Right hindlimb (tissue), 1 donor: ENCODE results near the gene RAB15.

ENCODE experiments used
- DNase-seq: peaks from one replicate; pipeline ENCODE4 v3.0.0-alpha.2; 2018

RAB15 gene

GRCh38 chr14:64971943-64972791 lies at the start of gene RAB15:
Gene RAB15 (minus strand): TSS chr14:64972336. CDS start chr14:64972076, 260 bp downstream.
- peak; percentile 80 for DNase-seq

- no peak for DNase-seq
Observed at GRCh38 chr14:65019944-65020566, 47.9 kb upstream of the RAB15 start.

GRCh38 chr14:65016471-65016870 lies 44.3 kb upstream of the RAB15 start:
- no peak for DNase-seq

GRCh38 chr14:65015391-65015790 lies 43.3 kb upstream of the RAB15 start:
- DNase-seq = no peak

GRCh38 chr14:65012353-65012752 lies 40.2 kb upstream of the RAB15 start:
- DNase-seq = no peak

GRCh38 chr14:65011538-65011937 lies 39.4 kb upstream of the RAB15 start:
- DNase-seq = no peak

- DNase-seq = no peak
Observed at GRCh38 chr14:65010211-65010931, 38.2 kb upstream of the RAB15 start.

- no peak for DNase-seq
Observed at GRCh38 chr14:65007202-65007601, 35.1 kb upstream of the RAB15 start.

GRCh38 chr14:65006261-65006721 lies 34.2 kb upstream of the RAB15 start:
- no peak for DNase-seq

- DNase-seq = no peak
Observed at GRCh38 chr14:65003394-65003793, 31.3 kb upstream of the RAB15 start.

- DNase-seq = no peak
Observed at GRCh38 chr14:65002586-65003210, 30.6 kb upstream of the RAB15 start.

- no peak for DNase-seq
Observed at GRCh38 chr14:65001723-65002122, 29.6 kb upstream of the RAB15 start.

GRCh38 chr14:65000898-65001591 lies 28.9 kb upstream of the RAB15 start:
- no peak for DNase-seq

- no peak for DNase-seq
Observed at GRCh38 chr14:64998455-64998931, 26.4 kb upstream of the RAB15 start.

GRCh38 chr14:64997108-64997794 lies 25.1 kb upstream of the RAB15 start:
- DNase-seq = no peak

GRCh38 chr14:64995291-64995690 lies 23.2 kb upstream of the RAB15 start:
- DNase-seq = no peak

- DNase-seq = no peak
Observed at GRCh38 chr14:64994540-64994939, 22.4 kb upstream of the RAB15 start.

- DNase-seq = no peak
Observed at GRCh38 chr14:64993266-64993930, 21.3 kb upstream of the RAB15 start.

- DNase-seq = no peak
Observed at GRCh38 chr14:64992328-64992885, 20.3 kb upstream of the RAB15 start.

GRCh38 chr14:64990939-64991338 lies 18.8 kb upstream of the RAB15 start:
- DNase-seq = no peak

- DNase-seq = no peak
Observed at GRCh38 chr14:64990296-64990695, 18.2 kb upstream of the RAB15 start.
